HEK293 (cell line): ENCODE data around the gene ZNF630.
A peak's percentile ranks its signal among the peaks of the same experiment; 100 is the strongest.

Source experiments
- CTCF ChIA-PET: fragments of 350-600 bp; formaldehyde crosslinking; extraction: SDS; loops from one replicate; lab custom pipeline; 2021; ENCODE audit warnings: antibody characterized with exemption; lab: Yijun Ruan, JAX
- POLR2A ChIA-PET: fragments of 300-600 bp; formaldehyde crosslinking; extraction: SDS; loops from one replicate; lab custom pipeline; 2020; ENCODE audit warnings: antibody characterized with exemption, inconsistent platforms; lab: Yijun Ruan, JAX
- H3K27ac ChIP-seq: fragments of 200-500 bp; sonication (Bioruptor generic); 2 replicates; pipeline ENCODE4 v1.5.1; 2014; ENCODE audit warnings: low read depth, low read length, control low read depth, inconsistent platforms; ENCODE audit errors: extremely low read depth
- H3K36me3 ChIP-seq, 2 experiments: fragments of 200-500 bp in 1 of 2; sonication (Bioruptor generic) in 1 of 2; 1 replicate in 1 of 2; 2 replicates in 1 of 2; pipeline ENCODE4 v1.5.1; 2014 to 2017; ENCODE audit warnings: inconsistent platforms in 2 of 2, low read length in 2 of 2; ENCODE audit not compliant: control insufficient read depth in 2 of 2, insufficient read depth in 1 of 2
- H3K4me1 ChIP-seq: fragments of 200-500 bp; sonication (Bioruptor generic); 2 replicates; pipeline ENCODE4 v1.5.1; 2014; ENCODE audit warnings: mild to moderate bottlenecking, low read length, inconsistent platforms; ENCODE audit not compliant: control insufficient read depth, insufficient read depth
- H3K4me3 ChIP-seq: 2 replicates; pipeline ENCODE4 v1.5.1; 2011; ENCODE audit warnings: low read depth, mild to moderate bottlenecking, control low read depth, low read length, moderate library complexity
- H3K9me3 ChIP-seq: fragments of 200-500 bp; sonication (Bioruptor generic); 2 replicates; pipeline ENCODE4 v1.5.1; 2014; ENCODE audit warnings: low read depth, low read length, inconsistent platforms; ENCODE audit not compliant: control insufficient read depth, insufficient read depth
- GFI1B ChIP-seq: fragments of 450-650 bp; formaldehyde crosslinking; IDR thresholded peaks from 2 replicates; pipeline ENCODE4 v1.5.1; 2016; ENCODE audit warnings: missing biosample characterization, missing genetic modification characterization
- GLI2 ChIP-seq: fragments of 450-650 bp; formaldehyde crosslinking; IDR thresholded peaks from 2 replicates; pipeline ENCODE4; 2017; ENCODE audit warnings: missing biosample characterization, missing genetic modification characterization, low read depth, borderline replicate concordance
- GLIS1 ChIP-seq: fragments of 450-650 bp; formaldehyde crosslinking; IDR thresholded peaks from 2 replicates; pipeline ENCODE4 v1.5.1; 2016; ENCODE audit warnings: missing biosample characterization, missing genetic modification characterization
- IKZF3 ChIP-seq: fragments of 450-650 bp; IDR thresholded peaks from 2 replicates; pipeline ENCODE4 v1.5.0; 2018; ENCODE audit warnings: missing biosample characterization, mild to moderate bottlenecking, missing genetic modification characterization, moderate library complexity
- KLF1 ChIP-seq: fragments of 450-650 bp; formaldehyde crosslinking; IDR thresholded peaks from 2 replicates; pipeline ENCODE4 v1.5.1; 2016; ENCODE audit warnings: missing biosample characterization, missing genetic modification characterization
- KLF8 ChIP-seq: fragments of 450-650 bp; formaldehyde crosslinking; IDR thresholded peaks from 2 replicates; pipeline ENCODE4 v1.5.1; 2016; ENCODE audit warnings: missing biosample characterization, missing genetic modification characterization
- MYNN ChIP-seq: fragments of 450-650 bp; formaldehyde crosslinking; IDR thresholded peaks from 2 replicates; pipeline ENCODE4 v1.5.1; 2016; ENCODE audit warnings: missing biosample characterization, missing genetic modification characterization, borderline replicate concordance
- TRIM28 ChIP-seq: IDR thresholded peaks from 2 replicates; pipeline ENCODE4 v1.6.1; 2011; ENCODE audit warnings: low read length, control low read depth, borderline replicate concordance
- YY1 ChIP-seq: fragments of 450-650 bp; formaldehyde crosslinking; IDR thresholded peaks from 2 replicates; pipeline ENCODE4 v1.5.1; 2018; ENCODE audit warnings: missing biosample characterization, missing genetic modification characterization
- ZBTB26 ChIP-seq: fragments of 450-650 bp; formaldehyde crosslinking; optimal IDR thresholded peaks from 2 replicates; pipeline ENCODE3; 2016; ENCODE audit warnings: missing biosample characterization, mild to moderate bottlenecking, missing genetic modification characterization
- ZBTB8A ChIP-seq: fragments of 450-650 bp; formaldehyde crosslinking; IDR thresholded peaks from 2 replicates; pipeline ENCODE4 v1.5.1; 2016; ENCODE audit warnings: missing biosample characterization, missing genetic modification characterization
- ZEB2 ChIP-seq: fragments of 450-650 bp; formaldehyde crosslinking; IDR thresholded peaks from 2 replicates; pipeline ENCODE4 v1.5.1; 2016; ENCODE audit warnings: missing biosample characterization, missing genetic modification characterization
- ZFHX2 ChIP-seq: fragments of 450-650 bp; formaldehyde crosslinking; conservative IDR thresholded peaks from 2 replicates; pipeline ENCODE4 v1.5.1; 2016; ENCODE audit warnings: missing biosample characterization, missing genetic modification characterization
- ZNF112 ChIP-seq: fragments of 450-650 bp; formaldehyde crosslinking; IDR thresholded peaks from 2 replicates; pipeline ENCODE4 v1.5.0; 2017; ENCODE audit warnings: missing biosample characterization, missing genetic modification characterization
- ZNF140 ChIP-seq: fragments of 450-650 bp; formaldehyde crosslinking; IDR thresholded peaks from 2 replicates; pipeline ENCODE4 v1.5.1; 2016; ENCODE audit warnings: missing biosample characterization, missing genetic modification characterization
- ZNF23 ChIP-seq: fragments of 450-650 bp; formaldehyde crosslinking; IDR thresholded peaks from 2 replicates; pipeline ENCODE4 v1.5.1; 2016; ENCODE audit warnings: missing biosample characterization, missing genetic modification characterization, borderline replicate concordance
- ZNF394 ChIP-seq: fragments of 450-650 bp; formaldehyde crosslinking; IDR thresholded peaks from 2 replicates; pipeline ENCODE4 v1.5.1; 2016; ENCODE audit warnings: missing biosample characterization, missing genetic modification characterization, mild to moderate bottlenecking, moderate library complexity, borderline replicate concordance
- ZNF423 ChIP-seq: fragments of 450-650 bp; formaldehyde crosslinking; IDR thresholded peaks from 2 replicates; pipeline ENCODE4 v1.5.1; 2016; ENCODE audit warnings: missing biosample characterization, missing genetic modification characterization
- ZNF433 ChIP-seq: fragments of 450-650 bp; formaldehyde crosslinking; IDR thresholded peaks from 2 replicates; pipeline ENCODE4 v1.5.1; 2016; ENCODE audit warnings: missing biosample characterization, missing genetic modification characterization, low read depth
- ZNF449 ChIP-seq: fragments of 450-650 bp; formaldehyde crosslinking; IDR thresholded peaks from 2 replicates; pipeline ENCODE4 v1.5.1; 2017; ENCODE audit warnings: missing biosample characterization, mild to moderate bottlenecking, missing genetic modification characterization, moderate library complexity
- ZNF501 ChIP-seq: fragments of 450-650 bp; formaldehyde crosslinking; IDR thresholded peaks from 2 replicates; pipeline ENCODE4 v1.5.1; 2016; ENCODE audit warnings: missing biosample characterization, missing genetic modification characterization
- ZNF513 ChIP-seq: fragments of 450-650 bp; IDR thresholded peaks from 2 replicates; pipeline ENCODE4 v1.5.1; 2018; ENCODE audit warnings: missing biosample characterization, missing genetic modification characterization
- ZNF548 ChIP-seq: fragments of 450-650 bp; formaldehyde crosslinking; IDR thresholded peaks from 2 replicates; pipeline ENCODE4 v1.5.1; 2016; ENCODE audit warnings: missing biosample characterization, missing genetic modification characterization
- ZNF555 ChIP-seq: fragments of 450-650 bp; formaldehyde crosslinking; conservative IDR thresholded peaks from 2 replicates; pipeline ENCODE4 v1.5.1; 2017; ENCODE audit warnings: missing biosample characterization, mild to moderate bottlenecking, missing genetic modification characterization, inconsistent platforms
- ZNF596 ChIP-seq: fragments of 450-650 bp; IDR thresholded peaks from 2 replicates; pipeline ENCODE4 v1.5.0; 2018; ENCODE audit warnings: missing biosample characterization, mild to moderate bottlenecking, missing genetic modification characterization, moderate library complexity
- ZNF624 ChIP-seq: fragments of 450-650 bp; formaldehyde crosslinking; IDR thresholded peaks from 2 replicates; pipeline ENCODE4 v1.5.1; 2017; ENCODE audit warnings: missing biosample characterization, missing genetic modification characterization
- ZNF639 ChIP-seq: fragments of 450-650 bp; formaldehyde crosslinking; IDR thresholded peaks from 2 replicates; pipeline ENCODE4 v1.5.1; 2016; ENCODE audit warnings: missing biosample characterization, missing genetic modification characterization
- ZNF654 ChIP-seq: fragments of 450-650 bp; formaldehyde crosslinking; IDR thresholded peaks from 2 replicates; pipeline ENCODE4 v1.5.1; 2016; ENCODE audit warnings: low read depth, missing biosample characterization, missing genetic modification characterization
- ZNF76 ChIP-seq: fragments of 450-650 bp; formaldehyde crosslinking; IDR thresholded peaks from 2 replicates; pipeline ENCODE4; 2016; ENCODE audit warnings: low read depth, missing biosample characterization, missing genetic modification characterization, borderline replicate concordance
- ZNF777 ChIP-seq: fragments of 450-650 bp; formaldehyde crosslinking; IDR thresholded peaks from 2 replicates; pipeline ENCODE4 v1.5.1; 2017; ENCODE audit warnings: missing biosample characterization, missing genetic modification characterization, borderline replicate concordance
- ZNF837 ChIP-seq: fragments of 450-650 bp; formaldehyde crosslinking; IDR thresholded peaks from 2 replicates; pipeline ENCODE4 v1.5.1; 2016; ENCODE audit warnings: missing biosample characterization, missing genetic modification characterization

Gene ZNF630

GRCh38 chrX:48071064-48071985 is at the start of gene ZNF630:
Gene ZNF630, minus strand, starts transcription at chrX:48071640. Its CDS starts 4,754 bp downstream, at chrX:48066886.
- Histone ChIP-seq H3K9me3 (no peaks in the 10 kb centered on the region), H3K36me3 (no peaks in the 10 kb centered on the region), H3K27ac (peak within 1 kb of the TSS; percentile 12; the same call in 1 of the 2 replicates), H3K4me3 (peak within 1 kb of the TSS; percentile 51), H3K4me1 (no peaks in the 10 kb centered on the region)
- CTCF ChIA-PET: no interaction called here
- POLR2A ChIA-PET: no interaction called here
- TF ChIP-seq KLF1 (tag by site-specific recombination) (no peak), MYNN (tag by site-specific recombination) (no peak), GLIS1 (tag by site-specific recombination) (no peak), TRIM28 (no peak), ZNF837 (tag by site-specific recombination) (no peak), ZNF23 (tag by site-specific recombination) (no peak), YY1 (peak; percentile 56; the same call in 1 of the 2 replicates), ZNF624 (tag by site-specific recombination) (no peak), ZNF449 (tag by site-specific recombination) (no peak), ZNF76 (tag by site-specific recombination) (peak; percentile 49; the same call in 1 of the 2 replicates), ZBTB8A (tag by site-specific recombination) (peak; percentile 68), ZNF423 (no peak), ZNF548 (tag by site-specific recombination) (no peak), ZBTB26 (tag by site-specific recombination) (no peak), ZNF433 (tag by site-specific recombination) (no peak), ZNF513 (no peak), ZNF501 (tag by site-specific recombination) (no peak), ZNF394 (tag by site-specific recombination) (no peak), ZNF777 (tag by site-specific recombination) (no peak), KLF8 (peak; percentile 44; the same call in 1 of the 2 replicates), IKZF3 (tag by site-specific recombination) (no peak), ZNF112 (no peak), GLI2 (tag by site-specific recombination) (no peak), ZNF654 (tag by site-specific recombination) (no peak), ZNF596 (tag by site-specific recombination) (no peak), ZNF639 (tag by site-specific recombination) (no peak), ZEB2 (tag by site-specific recombination) (no peak), ZNF555 (tag by site-specific recombination) (no peak), ZNF140 (tag by site-specific recombination) (no peak), GFI1B (tag by site-specific recombination) (no peak), ZFHX2 (peak; percentile 63)
